OCI-LY1 (cell line): ENCODE data around the gene SAA4.
"Not testable (repeated sequence)": the region's sequence is repeated elsewhere in the genome, so short reads cannot be mapped to it uniquely, and the experiment has no call there.

Experiments used
- H2AFZ ChIP-seq: fragments of 200-600 bp; sonication (generic), shearing (Covaris generic); 2 replicates; pipeline ENCODE4 v1.6.0; 2014; ENCODE audit warnings: antibody characterized with exemption, mild to moderate bottlenecking, low read length
- H3F3A ChIP-seq: fragments of 200-600 bp; sonication (generic), shearing (Covaris generic); 2 replicates; pipeline ENCODE4 v1.6.0; 2014; ENCODE audit warnings: mild to moderate bottlenecking, antibody characterized with exemption, low read length, moderate library complexity; ENCODE audit not compliant: insufficient read depth
- H3K27ac ChIP-seq: fragments of 200-600 bp; sonication (generic); 2 replicates; pipeline ENCODE4 v1.5.1; 2014; ENCODE audit warnings: low read length, mixed run types, mild to moderate bottlenecking, low read depth; ENCODE audit not compliant: poor library complexity, severe bottlenecking
- H3K27me3 ChIP-seq: fragments of 200-600 bp; sonication (generic); 2 replicates; pipeline ENCODE4 v1.6.0; 2014; ENCODE audit warnings: antibody characterized with exemption, mild to moderate bottlenecking, low read length, moderate library complexity; ENCODE audit not compliant: insufficient read depth
- H3K36me3 ChIP-seq: fragments of 200-600 bp; sonication (generic); 2 replicates; pipeline ENCODE4 v1.6.1; 2014; ENCODE audit warnings: mild to moderate bottlenecking, antibody characterized with exemption, low read length, moderate library complexity, mixed read lengths; ENCODE audit not compliant: insufficient read depth
- H3K4me1 ChIP-seq: fragments of 200-600 bp; sonication (generic); 2 replicates; pipeline ENCODE4 v1.5.1; 2014; ENCODE audit warnings: mild to moderate bottlenecking, low read length, moderate library complexity; ENCODE audit not compliant: insufficient read depth, severe bottlenecking
- H3K4me2 ChIP-seq: fragments of 200-600 bp; sonication (generic), shearing (Covaris generic); 2 replicates; pipeline ENCODE4 v1.6.1; 2014; ENCODE audit warnings: low read length
- H3K4me3 ChIP-seq: fragments of 200-600 bp; sonication (generic); 2 replicates; pipeline ENCODE4 v1.5.1; 2014; ENCODE audit warnings: low read length, low read depth, mild to moderate bottlenecking, mixed read lengths; ENCODE audit not compliant: poor library complexity, severe bottlenecking
- H3K79me2 ChIP-seq: fragments of 200-600 bp; shearing (Covaris generic); 2 replicates; pipeline ENCODE4 v1.6.1; 2016; ENCODE audit warnings: mixed run types, low read length, mixed read lengths; ENCODE audit not compliant: insufficient read depth
- H3K9ac ChIP-seq: fragments of 200-600 bp; sonication (generic), shearing (Covaris generic); 2 replicates; pipeline ENCODE4 v1.6.1; 2014; ENCODE audit warnings: mild to moderate bottlenecking, low read length, mixed read lengths
- H3K9me2 ChIP-seq: fragments of 200-600 bp; sonication (generic), shearing (Covaris generic); 2 replicates; pipeline ENCODE4 v1.6.1; 2014; ENCODE audit warnings: low read depth, mild to moderate bottlenecking, low read length, mixed read lengths
- H3K9me3 ChIP-seq: fragments of 200-600 bp; shearing (Covaris generic); 2 replicates; pipeline ENCODE4 v1.6.1; 2014; ENCODE audit warnings: low read length, mixed read lengths
- H4K20me1 ChIP-seq: fragments of 200-600 bp; sonication (generic), shearing (Covaris generic); 2 replicates; pipeline ENCODE4 v1.6.0; 2016; ENCODE audit warnings: mild to moderate bottlenecking, low read length; ENCODE audit not compliant: insufficient read depth
- CTCF ChIP-seq: fragments of 200-600 bp; sonication (generic), shearing (Covaris generic); IDR thresholded peaks from 2 replicates; pipeline ENCODE4 v1.5.1; 2017; ENCODE audit warnings: mild to moderate bottlenecking, antibody characterized with exemption, low read length, moderate library complexity, mixed read lengths
- EZH2 ChIP-seq: fragments of 200-600 bp; sonication (generic), shearing (Covaris generic); IDR thresholded peaks from 2 replicates; pipeline ENCODE4 v1.8.0; 2017; ENCODE audit warnings: borderline replicate concordance, mixed run types, mild to moderate bottlenecking, antibody characterized with exemption, low read length, moderate library complexity, mixed read lengths

Gene SAA4

GRCh38 chr11:18204771-18205170, 31.8 kb downstream of the SAA4 start:
- H3K9me2 ChIP-seq: no peaks in the 10 kb centered on the region
- TF ChIP-seq CTCF (no peak), EZH2 (no peak)
- no peaks in the 10 kb centered on the region for H4K20me1 ChIP-seq
- H3K9me3 ChIP-seq: no peaks in the 10 kb centered on the region
- H3K36me3 ChIP-seq: no peaks in the 10 kb centered on the region
- H3F3A ChIP-seq: no peaks in the 10 kb centered on the region
- H3K4me2 ChIP-seq: no peak overlapping the region
- no peak overlapping the region for H3K4me3 ChIP-seq
- no peaks in the 10 kb centered on the region for H3K79me2 ChIP-seq
- no peak overlapping the region for H3K27ac ChIP-seq
- no peak overlapping the region for H2AFZ ChIP-seq
- no peak overlapping the region for H3K9ac ChIP-seq
- H3K4me1 ChIP-seq: no peaks in the 10 kb centered on the region
- H3K27me3 ChIP-seq: no peaks in the 10 kb centered on the region; the same call in 1 of the 2 replicates

GRCh38 chr11:18204220-18204619, 32.4 kb downstream of the SAA4 start:
- no peak overlapping the region for H3K4me3 ChIP-seq
- no peaks in the 10 kb centered on the region for H3K9me3 ChIP-seq
- H3K9me2 ChIP-seq: no peaks in the 10 kb centered on the region
- H3K79me2 ChIP-seq: no peaks in the 10 kb centered on the region
- no peak overlapping the region for H3K27ac ChIP-seq
- no peaks in the 10 kb centered on the region; the same call in 1 of the 2 replicates for H3K27me3 ChIP-seq
- no peak overlapping the region for H3K9ac ChIP-seq
- no peak overlapping the region for H2AFZ ChIP-seq
- H3F3A ChIP-seq: no peaks in the 10 kb centered on the region
- no peaks in the 10 kb centered on the region for H4K20me1 ChIP-seq
- TF ChIP-seq EZH2 (no peak), CTCF (no peak)
- H3K36me3 ChIP-seq: no peaks in the 10 kb centered on the region
- no peaks in the 10 kb centered on the region for H3K4me1 ChIP-seq
- no peak overlapping the region for H3K4me2 ChIP-seq

- no peak overlapping the region for H2AFZ ChIP-seq
- H3K36me3 ChIP-seq: no peaks in the 10 kb centered on the region
- no peak overlapping the region for H3K27ac ChIP-seq
- no peak overlapping the region for H3K9ac ChIP-seq
- no peak overlapping the region for H3K4me2 ChIP-seq
- H3F3A ChIP-seq: no peaks in the 10 kb centered on the region
- H3K79me2 ChIP-seq: no peaks in the 10 kb centered on the region
- no peaks in the 10 kb centered on the region for H3K4me1 ChIP-seq
- H3K9me2 ChIP-seq: no peaks in the 10 kb centered on the region
- H3K9me3 ChIP-seq: no peaks in the 10 kb centered on the region
- TF ChIP-seq EZH2 (no peak), CTCF (peak; percentile 64)
- H3K27me3 ChIP-seq: no peaks in the 10 kb centered on the region; the same call in 1 of the 2 replicates
- no peaks in the 10 kb centered on the region for H4K20me1 ChIP-seq
- H3K4me3 ChIP-seq: no peak overlapping the region
Observed at GRCh38 chr11:18203723-18204122, 32.9 kb downstream of the SAA4 start.

GRCh38 chr11:18197738-18198137, 38.9 kb downstream of the SAA4 start:
- not testable (repeated sequence) for H3K79me2 ChIP-seq, H3K27me3 ChIP-seq, H3K4me1 ChIP-seq, H3K27ac ChIP-seq, H4K20me1 ChIP-seq, H3K9ac ChIP-seq, H3K9me2 ChIP-seq, H3K4me2 ChIP-seq, H2AFZ ChIP-seq, H3K9me3 ChIP-seq, H3K36me3 ChIP-seq, H3F3A ChIP-seq, H3K4me3 ChIP-seq
